Suppressor macrophage treated with lipopolysaccharide for 4 hours (primary cell): ENCODE results near the gene DCAF4.
"Not testable (repeated sequence)": the region's sequence is repeated elsewhere in the genome, so short reads cannot be mapped to it uniquely, and the experiment has no call there.

Experiments
- DNase-seq: peaks from one replicate; pipeline ENCODE4 v3.0.0-alpha.2; 2020

Gene DCAF4

DNA sequence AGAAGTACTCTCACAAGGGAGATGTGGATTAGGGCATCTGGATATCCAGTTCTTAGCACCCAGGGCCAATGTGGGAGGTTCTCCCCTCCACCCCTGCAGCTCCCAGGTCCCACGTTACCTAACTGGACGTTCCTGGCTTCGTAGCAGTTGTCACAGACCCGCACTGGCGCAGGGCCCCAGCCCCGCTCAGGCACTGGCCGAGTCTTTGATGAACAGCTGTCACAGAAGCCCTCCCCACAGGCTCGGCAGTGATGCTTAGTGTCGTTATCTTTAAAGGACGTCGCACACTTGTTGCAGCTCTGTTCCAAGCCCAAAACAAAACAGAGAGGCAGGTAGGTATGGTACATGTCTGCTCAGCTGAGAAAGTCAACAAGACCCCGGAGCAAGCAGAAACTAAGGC lies 48.4 kb downstream of the DCAF4 start:
- no peak for DNase-seq

DNA sequence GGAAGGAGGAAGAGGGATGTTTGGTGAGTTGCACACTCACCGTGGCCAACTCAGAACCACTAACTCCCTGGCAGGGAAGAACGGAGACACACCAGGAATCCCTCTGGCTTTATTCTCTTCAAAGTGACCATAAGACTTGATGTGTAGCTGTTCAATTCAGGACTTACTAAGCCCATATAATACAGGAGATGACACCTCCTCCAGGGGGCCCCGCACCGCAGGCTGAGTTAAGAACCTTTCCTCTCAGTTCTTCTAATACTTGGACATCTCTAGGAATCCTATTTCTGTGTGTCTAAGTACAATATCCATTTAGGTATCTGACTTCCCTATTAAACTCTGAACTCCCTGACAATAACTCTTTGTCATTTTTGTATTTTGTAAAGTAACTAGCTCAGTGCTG lies 49.5 kb downstream of the DCAF4 start:
- DNase-seq, result no peak

DNA sequence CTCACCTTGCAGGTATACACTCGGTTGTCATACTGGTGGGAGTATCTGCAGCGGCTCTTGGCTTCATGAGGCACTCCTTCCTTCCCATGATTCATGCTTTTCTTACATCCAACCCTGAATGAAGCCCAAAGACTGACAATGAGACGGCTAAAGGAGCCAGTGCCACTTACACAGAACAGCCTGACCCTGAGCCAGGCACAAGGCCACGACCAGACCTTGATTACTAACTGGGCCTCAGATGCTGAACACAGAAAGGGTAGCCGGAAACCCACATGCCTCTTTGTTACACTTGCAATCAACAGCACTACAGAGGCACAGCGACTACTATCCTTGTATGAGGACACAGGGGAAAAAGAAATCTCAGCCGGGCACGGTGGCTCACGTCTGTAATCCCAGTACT lies 52.6 kb downstream of the DCAF4 start:
- DNase-seq, result no peak

DNA sequence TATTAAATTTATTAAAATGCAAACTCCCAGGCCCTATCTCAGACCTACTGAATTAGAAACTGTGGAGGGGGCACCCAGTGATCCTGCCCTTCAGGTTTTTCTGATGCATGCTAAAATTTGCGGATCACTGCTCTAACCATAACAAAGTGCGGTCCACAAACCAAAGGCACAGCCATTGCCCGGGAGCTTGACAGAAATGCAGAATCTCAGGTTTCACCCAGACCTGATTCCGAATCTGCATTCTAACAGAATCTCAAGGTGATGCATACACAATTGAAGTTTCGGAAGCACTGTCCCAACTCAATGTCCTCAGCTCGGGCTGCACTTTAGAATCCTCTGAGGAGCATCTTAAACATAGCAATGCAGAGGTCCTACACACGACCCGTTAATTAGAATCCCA lies 54.6 kb downstream of the DCAF4 start:
- DNase-seq, result no peak

DNA sequence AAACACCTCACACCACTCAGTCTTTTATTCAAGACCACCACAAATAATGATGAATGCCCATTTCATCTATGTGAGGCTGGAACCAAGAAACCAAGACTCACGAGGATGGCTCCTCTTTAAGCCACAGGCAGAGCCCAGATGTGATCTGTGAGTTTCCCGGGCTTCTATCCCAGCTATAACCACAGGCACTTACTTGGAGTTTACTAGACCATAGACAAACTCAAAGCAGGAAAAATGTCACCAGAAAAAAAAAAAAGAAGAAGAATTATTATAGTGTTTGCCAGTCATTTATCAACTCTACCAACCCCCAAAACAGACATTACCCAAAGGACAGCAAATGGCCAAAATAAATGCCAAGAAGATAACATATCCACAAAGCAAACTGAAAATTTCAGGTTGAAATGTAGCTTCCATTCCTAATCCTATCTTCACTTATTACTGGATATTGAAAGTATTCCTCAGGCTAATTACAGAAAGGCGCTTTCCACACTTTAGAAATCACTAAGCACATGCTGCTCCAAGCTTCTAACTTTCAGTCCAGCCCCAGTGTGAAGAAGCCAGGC lies 56.0 kb downstream of the DCAF4 start:
- no peak for DNase-seq

DNA sequence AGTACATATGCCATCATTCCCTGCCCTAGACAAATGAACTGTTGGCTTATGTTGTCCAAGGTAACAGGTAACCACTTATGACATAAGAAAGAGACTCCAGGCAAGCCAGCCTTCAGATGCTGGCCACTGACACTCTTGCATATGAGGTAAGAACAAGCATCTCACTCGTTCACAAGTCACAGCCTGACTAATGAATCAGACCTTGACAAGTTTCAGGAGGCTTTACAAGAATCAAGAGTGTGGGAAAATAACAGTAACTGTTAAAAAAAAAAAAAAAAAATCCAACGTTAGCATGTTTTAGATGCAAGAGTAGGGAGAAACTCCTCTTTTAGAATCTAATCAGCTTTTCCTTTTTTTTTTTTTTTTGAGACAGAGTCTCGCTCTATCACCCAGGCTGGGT lies 60.0 kb downstream of the DCAF4 start:
- DNase-seq, result no peak

DNA sequence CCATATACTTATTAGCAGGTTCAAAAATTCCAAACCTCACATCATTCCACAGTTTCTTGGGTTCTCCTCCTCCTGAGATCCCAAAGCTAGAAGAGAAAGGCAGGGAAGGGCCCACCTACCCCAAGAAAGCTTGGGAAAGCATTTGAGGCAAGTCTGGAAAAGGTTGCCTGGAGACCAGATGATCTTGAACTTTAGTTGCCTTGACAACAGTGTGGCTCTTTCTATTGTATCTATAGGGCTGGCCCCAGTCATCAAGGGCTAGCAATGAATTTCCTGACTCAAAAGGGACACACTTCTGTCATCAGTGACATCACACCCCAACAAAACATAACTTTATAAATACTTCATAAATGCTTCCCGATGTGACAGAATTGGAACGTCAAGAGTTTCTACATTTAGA lies 60.6 kb downstream of the DCAF4 start:
- no peak for DNase-seq

DNA sequence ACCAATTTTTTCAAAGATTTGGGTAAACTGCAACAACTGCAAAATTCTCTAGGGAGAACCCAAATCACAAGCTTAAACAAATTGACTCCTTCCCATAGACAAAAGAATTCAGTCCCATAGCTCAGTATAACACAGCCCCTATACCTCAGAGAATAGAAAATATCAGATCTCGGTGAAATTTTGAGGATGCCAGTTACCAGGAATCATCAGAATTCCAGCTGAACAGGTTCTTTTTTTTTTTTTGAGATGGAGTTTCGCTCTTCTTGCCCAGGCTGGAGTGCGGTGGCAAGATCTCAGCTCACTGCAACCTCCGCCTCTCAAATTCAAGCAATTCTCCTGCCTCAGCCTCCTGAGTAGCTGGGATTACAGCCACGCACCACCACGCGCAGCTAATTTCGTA lies 63.9 kb downstream of the DCAF4 start:
- DNase-seq, result no peak

DNA sequence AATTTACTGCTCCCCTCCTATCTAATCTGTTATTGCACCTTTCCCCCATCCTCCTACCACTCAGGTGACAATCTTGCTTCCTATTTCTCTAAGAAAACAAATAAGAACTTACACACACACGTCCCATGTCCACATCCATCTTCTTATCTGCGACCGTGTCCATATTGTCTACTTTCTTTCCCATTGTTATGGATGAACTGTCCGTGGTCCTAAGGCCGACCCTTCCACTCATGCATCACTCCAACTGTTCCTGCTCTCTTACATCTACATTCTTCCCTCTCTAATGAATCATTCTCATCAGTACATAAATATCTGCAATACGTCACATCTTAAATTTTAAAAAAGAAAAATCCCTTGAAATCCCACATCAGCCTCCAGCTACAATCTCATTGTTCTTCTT lies 70.7 kb downstream of the DCAF4 start:
- DNase-seq, result no peak

DNA sequence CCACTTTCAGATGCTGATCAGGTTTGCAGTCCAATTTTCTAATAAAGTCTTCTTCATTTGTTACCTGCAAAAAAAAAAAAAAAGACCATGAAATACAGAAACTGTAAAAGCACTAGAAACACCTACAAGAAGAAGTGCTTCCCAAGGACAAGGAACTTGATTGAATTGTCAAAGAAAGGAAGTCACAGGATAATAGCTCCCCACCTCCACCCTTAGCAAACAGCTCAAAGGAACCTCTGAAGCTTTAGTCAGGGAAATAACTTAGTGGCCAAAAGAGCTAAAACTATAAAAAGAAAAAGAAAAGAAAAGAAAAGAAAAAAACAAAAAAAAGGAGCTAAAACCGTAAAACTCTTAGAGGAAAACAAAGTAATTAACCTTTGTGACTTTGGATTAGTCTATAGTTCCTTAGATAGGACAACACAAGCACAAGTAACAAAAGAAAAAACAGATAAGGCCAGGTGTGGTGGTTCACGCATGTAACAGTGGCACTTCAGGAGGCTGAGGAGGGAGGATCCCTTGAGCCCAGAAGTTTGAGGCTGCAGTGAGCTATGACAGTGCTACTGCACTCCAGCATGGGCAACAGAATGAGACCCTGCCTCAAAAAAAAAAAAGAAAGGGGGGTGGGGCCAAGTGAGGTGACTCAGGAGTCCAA lies 72.1 kb downstream of the DCAF4 start:
- DNase-seq, result no peak

DNA sequence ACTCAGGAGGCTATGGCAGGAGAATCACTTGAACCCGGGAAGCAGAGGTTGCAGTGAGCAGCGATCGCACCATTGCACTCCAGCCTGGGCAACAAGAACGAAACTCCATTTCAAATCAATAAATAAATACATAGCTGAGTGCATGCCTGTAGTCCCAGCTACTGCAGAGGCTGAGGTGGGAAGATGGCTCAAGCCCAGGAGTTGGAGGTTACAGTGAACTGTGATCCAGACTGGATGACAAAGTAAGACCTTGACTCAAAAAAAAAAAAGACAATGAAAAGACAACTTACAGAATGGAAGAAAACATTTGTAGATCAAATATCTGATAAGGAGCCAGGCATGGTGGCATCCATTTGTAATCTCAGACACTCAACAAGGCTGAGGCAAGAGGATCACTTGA lies 73.1 kb downstream of the DCAF4 start:
- no peak for DNase-seq

DNA sequence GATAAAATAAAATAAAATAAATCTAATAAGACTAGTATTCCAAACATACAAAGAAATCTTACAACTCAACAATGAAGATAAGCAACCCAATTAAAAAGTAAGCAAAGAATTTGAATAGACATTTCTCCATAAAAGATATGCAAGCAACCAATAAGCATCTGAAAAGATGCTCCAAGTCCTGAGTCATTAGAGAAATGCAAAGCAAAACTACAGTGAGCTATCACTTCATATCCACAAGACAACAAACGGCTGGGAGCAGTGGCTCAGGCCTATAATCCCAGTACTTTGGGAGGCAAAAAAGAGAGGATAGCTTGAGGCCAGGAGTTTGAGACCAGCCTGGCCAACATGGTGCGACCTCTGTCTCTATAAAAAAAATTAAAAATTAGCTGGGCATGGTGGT lies 73.8 kb downstream of the DCAF4 start:
- DNase-seq, result no peak

DNA sequence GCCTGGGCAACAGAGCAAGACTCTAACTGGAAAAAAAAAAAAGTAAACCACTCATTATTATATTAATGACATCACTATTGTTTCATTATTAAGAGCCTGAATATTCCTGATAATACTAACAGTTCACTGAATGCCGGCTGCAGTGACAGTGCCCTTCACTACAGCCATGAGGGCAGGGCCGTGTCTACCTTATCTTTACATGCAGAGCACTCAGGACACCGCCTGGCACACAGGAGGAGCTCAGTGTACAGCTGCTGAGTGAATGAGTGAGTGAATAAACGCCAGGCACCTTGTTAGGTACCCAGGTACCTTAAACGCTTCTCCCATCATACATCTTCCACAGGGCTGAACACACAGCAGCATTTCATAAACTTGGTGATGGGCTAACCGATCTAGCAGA lies 77.4 kb downstream of the DCAF4 start:
- DNase-seq, result no peak

DNA sequence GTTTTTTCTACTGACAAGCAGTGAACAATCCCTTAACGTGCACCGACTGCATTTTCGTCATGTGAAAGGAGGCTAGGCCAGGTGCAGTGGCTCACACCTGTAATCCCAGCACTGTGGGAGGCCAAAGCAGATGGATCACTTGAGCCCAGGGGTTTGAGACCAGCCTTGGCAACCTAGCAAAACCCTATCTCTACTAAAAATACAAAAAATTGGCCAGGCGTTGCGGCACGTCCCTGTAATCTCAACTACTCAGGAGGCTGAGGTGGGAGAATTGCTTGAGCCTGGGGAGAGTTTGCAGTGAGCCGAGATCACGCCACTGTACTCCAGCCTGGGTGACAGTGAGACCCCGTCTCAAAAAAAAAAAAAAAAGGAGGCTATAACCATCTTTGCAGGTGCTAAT lies 78.4 kb downstream of the DCAF4 start:
- not testable (repeated sequence) for DNase-seq

DNA sequence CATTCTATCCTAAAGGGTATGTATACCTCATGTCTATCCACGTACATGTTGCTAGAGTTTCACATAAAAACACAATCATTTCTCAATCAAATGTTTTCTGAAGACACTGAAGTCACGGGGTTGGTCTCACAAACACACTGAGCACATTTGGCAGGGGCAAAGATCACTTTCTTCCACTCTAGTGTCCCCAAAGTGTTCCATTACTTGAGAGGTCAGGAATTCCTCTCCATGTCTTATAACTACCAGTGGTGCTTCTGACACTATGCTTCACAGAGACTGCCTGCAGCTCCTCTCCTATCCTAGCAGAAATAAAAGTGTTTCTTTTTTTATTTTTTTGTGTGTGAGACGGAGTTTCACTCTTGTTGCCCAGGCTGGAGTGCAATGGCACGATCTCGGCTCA lies 81.6 kb downstream of the DCAF4 start:
- DNase-seq, result no peak

DNA sequence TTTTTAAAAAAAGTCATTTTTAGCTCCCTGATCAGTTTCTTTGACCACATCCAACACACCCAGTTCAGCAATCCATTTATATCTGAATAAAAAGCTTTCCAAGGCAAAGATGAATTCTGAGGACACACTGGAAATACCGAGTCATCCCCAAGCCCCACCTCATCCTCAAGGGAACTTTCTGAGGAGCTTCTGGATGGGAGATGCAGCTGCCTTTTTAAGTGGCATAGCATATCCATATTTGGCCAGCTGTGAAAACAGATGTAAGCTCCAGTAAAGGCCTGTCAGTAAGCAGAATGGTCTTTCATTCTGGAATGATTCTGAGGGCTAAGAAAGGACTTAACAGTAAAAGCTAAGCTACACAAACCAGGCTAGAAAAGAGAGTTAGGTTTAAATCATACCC lies 82.2 kb downstream of the DCAF4 start:
- no peak for DNase-seq
